Measurements from ENCODE around the gene NINL. TPM values are rescaled to one million over a fixed set of nuclear protein-coding genes. Genes with fewer than 3 reads are reported as not detected.

Gene NINL
- total RNA-seq, 4 donors from 2014 or later, result 3.0 to 5.8 (median 3.7) TPM

- H3K27ac ChIP-seq (replicated peaks in 1 of 4), result no peak overlapping the region
- intact Hi-C loops (cut with DNase I), result no loop called here
- no peak for TF ChIP-seq POLR2AphosphoS5 (IDR thresholded peaks at IDR 0.05)
- no peak for TF ChIP-seq CTCF (IDR thresholded peaks at IDR 0.05)
- H3K27me3 ChIP-seq, result no peaks in the 10 kb centered on the region
- H3K4me1 ChIP-seq, result no peaks in the 10 kb centered on the region
- H3K36me3 ChIP-seq, result peaks cover 0 to 50% (median 24%) of the 10 kb centered on the region in 4 donors
- H3K4me3 ChIP-seq, result no peak overlapping the region
- no peak for DNase-seq (ENCODE audit: extremely low spot score)
- WGBS, result 86% methylated on average over 7 of the region's 13 CpGs
- no peaks in the 10 kb centered on the region for H3K9me3 ChIP-seq
These were observed 84.4 kb downstream of the NINL start for GRCh38 chr20:25500880-25501351.

- Histone ChIP-seq H3K4me3 (no peak overlapping the region), H3K27ac (replicated peaks in 1 of 4) (no peak overlapping the region), H3K27me3 (no peaks in the 10 kb centered on the region), H3K4me1 (no peaks in the 10 kb centered on the region), H3K36me3 (peaks cover 0 to 46% (median 24%) of the 10 kb centered on the region in 4 donors), H3K9me3 (no peaks in the 10 kb centered on the region)
- 96% methylated on average over 8 of the region's 8 CpGs for WGBS
- no peak for DNase-seq (ENCODE audit: extremely low spot score)
- intact Hi-C loops (cut with DNase I), result no loop called here
- TF ChIP-seq EP300 (IDR thresholded peaks at IDR 0.05) (no peak), CTCF (IDR thresholded peaks at IDR 0.05) (no peak), POLR2AphosphoS5 (IDR thresholded peaks at IDR 0.05) (no peak), POLR2A (IDR thresholded peaks at IDR 0.05; ENCODE audit: low read depth) (no peak)
These were observed 85.4 kb downstream of the NINL start for GRCh38 chr20:25499855-25500434.

- DNase-seq (ENCODE audit: extremely low spot score), result no peak
- Histone ChIP-seq H3K9me3 (no peaks in the 10 kb centered on the region), H3K4me1 (no peaks in the 10 kb centered on the region), H3K27me3 (no peaks in the 10 kb centered on the region), H3K4me3 (no peak overlapping the region), H3K27ac (replicated peaks in 1 of 4) (no peak overlapping the region), H3K36me3 (peaks cover 0 to 37% (median 20%) of the 10 kb centered on the region in 4 donors)
- intact Hi-C loops (cut with DNase I), result no loop called here
- TF ChIP-seq POLR2AphosphoS5 (IDR thresholded peaks at IDR 0.05) (no peak), EP300 (IDR thresholded peaks at IDR 0.05) (no peak)
- 96% methylated on average over 13 of the region's 13 CpGs for WGBS
These were observed 86.3 kb downstream of the NINL start for GRCh38 chr20:25499031-25499430.

GRCh38 chr20:25498280-25498606 lies 87.1 kb downstream of the NINL start:
- H3K9me3 ChIP-seq, result no peaks in the 10 kb centered on the region
- H3K27ac ChIP-seq (replicated peaks in 1 of 4), result no peak overlapping the region
- no peaks in the 10 kb centered on the region for H3K27me3 ChIP-seq
- TF ChIP-seq EP300 (IDR thresholded peaks at IDR 0.05) (no peak), POLR2A (IDR thresholded peaks at IDR 0.05; ENCODE audit: low read depth) (no peak), CTCF (IDR thresholded peaks at IDR 0.05) (no peak), POLR2AphosphoS5 (IDR thresholded peaks at IDR 0.05) (no peak)
- intact Hi-C loops (cut with DNase I), result no loop called here
- no peak overlapping the region for H3K4me3 ChIP-seq
- H3K36me3 ChIP-seq, result peaks cover 0 to 30% (median 16%) of the 10 kb centered on the region in 4 donors
- no peak for DNase-seq (ENCODE audit: extremely low spot score)
- WGBS, result 100% methylated on average over 2 of the region's 6 CpGs
- no peaks in the 10 kb centered on the region for H3K4me1 ChIP-seq

GRCh38 chr20:25497586-25498279 lies 87.6 kb downstream of the NINL start:
- TF ChIP-seq CTCF (IDR thresholded peaks at IDR 0.05) (no peak), EP300 (IDR thresholded peaks at IDR 0.05) (no peak), POLR2AphosphoS5 (IDR thresholded peaks at IDR 0.05) (no peak), POLR2A (IDR thresholded peaks at IDR 0.05; ENCODE audit: low read depth) (no peak)

More at GRCh38 chr20:25497586-25498279, 87.6 kb downstream of the NINL start:
- no peaks in the 10 kb centered on the region for H3K4me1 ChIP-seq
- intact Hi-C loops (cut with DNase I), result no loop called here
- H3K36me3 ChIP-seq, result peaks cover 0 to 30% (median 13%) of the 10 kb centered on the region in 4 donors
- DNase-seq (ENCODE audit: extremely low spot score), result no peak
- no peak overlapping the region for H3K4me3 ChIP-seq
- WGBS, result 95% methylated on average over 22 of the region's 22 CpGs
- H3K9me3 ChIP-seq, result no peaks in the 10 kb centered on the region
- H3K27me3 ChIP-seq, result no peaks in the 10 kb centered on the region
- no peak overlapping the region for H3K27ac ChIP-seq (replicated peaks in 1 of 4)

Measured in esophagus muscularis mucosa (tissue), 4 donors.